Activated CD4-positive, alpha-beta T cell treated with anti-CD3 and anti-CD28 coated beads, Interleukin-10, Interleukin-2, amounts not matched to agents 100 ng/mL and 50 ng/mL, durations not matched to agents 16 hours and 8 hours (primary cell): ENCODE data around the gene GHRL.
A peak's percentile ranks its signal among the peaks of the same experiment; 100 is the strongest.
"Not testable (repeated sequence)": the region's sequence is repeated elsewhere in the genome, so short reads cannot be mapped to it uniquely, and the experiment has no call there.

ENCODE experiments used
- DNase-seq: peaks from one replicate; pipeline ENCODE4 v3.0.0-alpha.2; 2020

Gene GHRL

DNA sequence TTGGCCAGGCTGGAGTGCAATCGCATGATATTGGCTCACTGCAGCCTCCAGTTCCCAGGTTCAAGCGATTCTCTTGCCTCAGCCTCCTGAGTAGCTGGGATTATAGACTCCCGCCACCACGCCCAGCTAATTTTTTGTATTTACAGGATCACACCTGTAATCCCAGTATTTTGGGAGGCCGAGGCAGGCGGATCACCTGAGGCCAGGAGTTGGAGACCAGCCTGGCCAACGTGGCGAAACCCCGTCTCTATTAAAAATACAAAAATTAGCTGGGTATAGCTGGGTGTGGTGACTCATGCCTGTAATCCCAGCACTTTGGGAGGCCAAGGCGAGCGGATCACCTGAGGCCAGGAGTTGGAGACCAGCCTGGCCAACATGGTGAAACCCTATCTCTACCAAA is 20.3 kb downstream of the GHRL start:
- DNase-seq: not testable (repeated sequence)

- no peak for DNase-seq
Observed at GRCh38 chr3:10269443-10269842, 23.3 kb downstream of the GHRL start.

DNA sequence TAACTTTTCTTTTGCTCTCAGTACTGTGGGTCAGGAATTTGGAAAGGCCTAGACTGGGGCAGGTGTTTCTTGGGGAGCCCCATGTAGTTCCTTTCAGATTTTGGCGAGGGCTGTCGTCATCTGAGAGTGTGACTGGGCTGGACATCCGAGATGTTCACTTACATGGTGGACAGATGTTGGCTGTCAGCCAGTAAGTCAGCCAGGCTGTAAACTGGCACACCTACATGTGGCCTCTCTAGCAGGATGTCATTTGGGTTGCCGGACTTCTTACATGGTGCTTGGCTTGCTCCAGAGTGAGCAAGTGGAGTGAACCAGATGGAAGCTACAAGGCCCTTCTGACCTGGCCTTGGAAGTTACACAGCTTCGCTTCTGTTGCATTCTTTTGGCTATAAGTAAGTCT is 23.8 kb downstream of the GHRL start:
- no peak for DNase-seq

DNA sequence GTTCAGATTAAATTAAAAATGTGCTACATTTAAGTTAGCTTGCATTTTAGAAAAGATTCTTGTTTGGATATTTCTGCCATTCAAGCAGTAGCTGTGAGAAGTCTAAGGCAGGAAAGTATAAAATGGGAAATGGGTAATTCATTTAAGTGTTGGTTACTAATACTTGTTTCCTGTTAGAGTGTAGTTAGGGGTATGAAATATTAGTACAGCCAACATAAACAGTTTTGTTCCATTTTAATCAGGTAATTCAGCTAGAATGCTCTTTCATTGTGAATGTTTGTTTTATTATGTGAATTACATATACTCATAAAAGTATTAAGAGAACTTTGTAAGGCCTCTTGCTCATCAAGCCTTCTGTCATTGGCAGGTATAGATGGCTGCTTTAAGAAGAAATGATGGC is 24.6 kb downstream of the GHRL start:
- no peak for DNase-seq

- DNase-seq: not testable (repeated sequence)
Observed at GRCh38 chr3:10266936-10267335, 25.8 kb downstream of the GHRL start.

DNA sequence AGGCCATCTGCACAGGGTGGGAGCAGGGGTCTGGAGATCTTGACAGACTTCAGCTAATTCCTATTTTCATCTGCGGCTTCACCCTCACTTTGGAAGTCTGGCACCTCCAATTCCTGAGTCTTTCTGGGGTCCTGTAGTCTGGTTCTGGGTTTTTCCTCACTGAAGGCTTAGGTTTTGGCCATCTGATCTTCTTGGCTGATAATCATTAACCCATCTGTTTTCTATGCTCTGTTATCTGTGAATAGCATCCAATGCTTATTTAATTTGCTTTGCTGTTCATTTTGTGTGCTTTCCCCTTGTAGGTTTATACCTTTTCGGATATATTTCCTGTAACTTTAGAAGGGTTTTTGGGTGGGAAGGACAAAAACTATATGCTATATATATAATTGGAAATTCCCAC is 26.9 kb downstream of the GHRL start:
- DNase-seq: no peak

- DNase-seq: peak; percentile 66
Observed at GRCh38 chr3:10263646-10264363, 28.9 kb downstream of the GHRL start.

GRCh38 chr3:10262027-10262426 is 30.7 kb downstream of the GHRL start:
- no peak for DNase-seq

GRCh38 chr3:10260211-10260701 is 32.5 kb downstream of the GHRL start:
- DNase-seq: no peak

DNA sequence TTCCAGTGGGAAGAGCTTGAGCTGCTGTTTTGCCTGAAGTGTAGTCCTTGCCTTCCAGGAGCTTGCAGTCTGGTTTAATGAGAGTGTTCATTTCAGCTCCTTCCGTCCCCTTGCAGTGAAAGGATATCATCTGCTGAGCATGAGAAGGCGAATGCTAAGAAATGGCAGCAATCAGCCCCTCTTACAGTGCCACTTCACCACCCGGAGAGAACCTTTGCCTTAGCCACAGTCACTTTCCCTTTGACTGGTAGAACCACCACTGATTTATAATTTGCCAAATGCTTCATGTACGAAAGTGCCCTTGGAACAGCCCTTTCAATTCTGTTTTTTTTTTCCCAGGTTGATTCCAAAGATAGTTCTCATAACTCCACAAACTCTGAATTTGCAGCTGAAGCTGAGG is 32.9 kb downstream of the GHRL start:
- DNase-seq: peak; percentile 48

- DNase-seq: no peak
Observed at GRCh38 chr3:10259036-10259435, 33.7 kb downstream of the GHRL start.

GRCh38 chr3:10255835-10256234 is 36.9 kb downstream of the GHRL start:
- no peak for DNase-seq

- DNase-seq: no peak
Observed at GRCh38 chr3:10253731-10254130, 39.0 kb downstream of the GHRL start.

- no peak for DNase-seq
Observed at GRCh38 chr3:10251006-10251405, 41.7 kb downstream of the GHRL start.

- DNase-seq: peak; percentile 49
Observed at GRCh38 chr3:10249833-10250232, 42.9 kb downstream of the GHRL start.

GRCh38 chr3:10248984-10249748 is 43.6 kb downstream of the GHRL start:
- DNase-seq: peak; percentile 84

DNA sequence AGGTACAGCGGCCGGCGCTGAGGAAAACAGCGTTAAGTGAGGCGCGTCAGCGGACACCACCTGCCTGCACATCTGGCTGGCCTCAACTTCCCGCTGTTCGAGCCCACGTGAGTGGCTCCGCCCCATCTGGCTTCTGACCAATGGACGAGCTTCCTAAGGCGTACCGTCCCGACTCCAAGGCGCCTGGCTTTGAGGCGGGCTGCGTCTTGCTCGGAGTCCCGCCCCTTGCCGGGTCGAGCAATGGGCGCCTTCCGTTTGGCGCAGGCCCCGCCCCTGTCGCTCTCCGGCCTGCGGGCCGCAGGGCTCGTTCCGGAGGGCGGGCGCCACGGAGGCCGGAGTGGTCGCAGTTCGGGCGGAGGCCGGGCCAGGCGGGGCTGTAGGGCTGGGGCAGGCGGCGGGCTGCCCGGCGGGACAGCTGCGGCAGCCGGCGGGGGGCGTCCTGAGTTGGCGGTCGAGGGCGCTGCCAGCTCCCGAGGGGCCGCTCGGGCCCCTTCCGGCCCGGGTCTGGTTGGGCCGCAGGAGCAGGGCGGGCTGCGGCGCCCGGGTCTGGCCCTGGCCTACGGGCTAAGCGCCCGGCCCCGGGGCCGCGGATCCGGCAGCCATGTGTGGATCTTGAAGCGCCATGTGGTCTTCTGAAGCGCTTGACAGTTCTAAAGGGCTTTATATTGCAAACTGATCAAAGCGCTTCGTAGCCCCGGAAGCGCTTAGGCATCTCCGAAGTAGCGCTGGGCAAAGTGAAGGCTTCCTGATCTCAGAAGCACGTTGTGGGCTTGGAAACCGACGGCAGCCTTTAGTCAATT is 44.4 kb downstream of the GHRL start, which contains the start of gene TATDN2:
Gene TATDN2 (plus strand): TSS at position 276 of the 800 bp plus-strand sequence. CDS start 742 bp downstream, outside the sequence.
- DNase-seq: peak; percentile 99

DNA sequence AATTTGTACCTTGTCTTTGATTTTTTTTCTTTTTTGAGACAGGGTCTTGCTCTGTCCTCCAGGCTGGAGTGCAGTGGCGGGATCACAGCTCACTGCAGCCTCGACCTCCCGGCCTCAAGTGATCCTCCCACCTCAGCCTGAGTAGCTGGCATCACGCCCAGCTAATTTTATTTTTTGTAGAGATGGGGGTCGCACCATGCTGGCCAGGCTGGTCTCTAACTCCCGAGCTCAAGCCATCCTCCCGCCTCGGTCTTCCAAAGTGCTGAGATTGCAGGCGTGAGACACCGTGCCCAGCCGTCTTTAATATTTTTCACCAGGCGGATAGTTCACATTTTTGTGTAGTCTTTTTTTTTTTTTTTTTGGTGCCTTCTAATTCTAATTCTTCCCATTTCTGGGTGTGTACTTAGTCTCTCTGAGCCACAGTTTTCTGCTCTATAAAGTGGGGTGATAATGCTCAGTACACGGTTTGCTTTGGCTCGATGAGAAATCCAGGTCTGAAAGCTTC is 45.0 kb downstream of the GHRL start:
- no peak for DNase-seq

DNA sequence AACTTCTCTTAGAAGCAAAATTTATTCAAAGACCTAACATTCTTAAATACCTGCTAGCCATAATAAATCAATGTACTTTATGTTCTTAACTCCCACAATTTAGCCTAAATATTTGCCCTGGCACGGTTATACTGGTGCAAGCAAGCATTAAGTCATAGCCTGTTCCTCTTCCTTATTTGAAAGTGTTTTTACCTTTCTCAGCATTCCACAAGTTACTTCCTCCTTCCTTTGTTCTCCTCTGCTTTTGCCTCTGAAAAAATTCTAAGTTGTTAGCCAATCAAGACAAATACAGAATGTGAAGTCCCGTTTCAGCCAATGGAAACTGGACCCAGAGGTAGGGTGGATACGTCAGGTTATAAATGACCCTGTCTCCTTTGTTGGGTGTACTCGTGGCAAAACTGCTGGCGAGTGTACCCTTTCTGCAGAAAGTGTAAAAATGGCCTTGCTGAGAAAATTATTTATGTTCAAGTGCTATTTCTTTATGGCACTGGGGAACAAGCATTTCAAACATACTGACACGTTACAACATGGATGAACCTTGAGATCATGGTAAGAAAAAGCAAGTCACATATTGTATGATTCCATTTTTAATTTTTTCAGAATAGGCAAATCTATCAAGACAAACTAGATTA is 47.5 kb downstream of the GHRL start:
- DNase-seq: no peak

- no peak for DNase-seq
Observed at GRCh38 chr3:10244009-10244408, 48.7 kb downstream of the GHRL start.

DNA sequence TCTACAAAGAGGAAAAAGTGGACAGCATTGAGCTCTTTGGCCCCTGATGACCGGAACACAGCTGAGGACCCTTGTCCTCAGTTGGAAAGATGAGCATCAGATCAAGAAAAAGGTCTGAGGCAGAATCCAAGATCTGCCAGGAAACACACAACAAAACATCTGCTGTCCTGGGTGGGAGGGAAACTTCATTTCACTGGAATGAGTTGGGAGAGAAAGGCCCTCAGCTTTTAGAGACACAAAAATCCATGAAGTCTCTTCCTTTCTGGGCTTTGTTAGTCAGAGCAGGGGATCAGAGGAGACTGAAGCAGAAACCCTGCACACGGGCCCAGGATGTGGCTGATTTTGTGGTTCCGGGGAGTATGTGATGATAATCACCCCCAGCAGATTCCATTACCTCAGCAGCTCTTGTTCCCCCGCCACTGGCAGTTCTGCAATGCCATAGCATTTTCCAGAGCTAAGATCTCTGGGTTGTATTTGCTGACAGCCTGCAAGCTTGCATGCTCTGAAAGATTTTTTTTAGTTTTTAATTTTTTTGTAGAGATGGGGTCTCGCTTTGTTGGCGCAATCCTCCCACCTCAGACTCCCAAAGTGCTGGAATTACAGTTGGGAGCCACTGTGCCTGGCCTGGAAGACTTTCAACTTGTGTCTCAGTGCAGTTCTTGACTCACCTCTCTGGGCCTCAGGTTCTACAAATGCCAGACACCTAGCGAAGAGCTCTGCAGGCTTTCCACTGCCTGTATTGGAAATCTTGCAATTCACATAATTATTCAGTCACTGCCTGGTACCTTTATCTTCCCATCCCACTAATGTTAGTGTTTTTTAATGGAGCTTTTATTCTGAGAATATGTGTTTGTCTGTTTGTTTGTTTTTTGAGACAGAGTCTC is 50.3 kb downstream of the GHRL start:
- peak; percentile 89 for DNase-seq

- no peak for DNase-seq
Observed at GRCh38 chr3:10240799-10241198, 51.9 kb downstream of the GHRL start.
